Trophoblast cell (in vitro differentiated cells and primary cell): Measurements from ENCODE around the gene CERK.
"Not testable (repeated sequence)": the region's sequence is repeated elsewhere in the genome, so short reads cannot be mapped to it uniquely, and the experiment has no call there.

ENCODE experiments used
- DNase-seq, 2 donors: peaks; one replicate each; pipeline ENCODE4 v3.0.0-alpha.2; 2016
- H2AFZ ChIP-seq: 2 replicates; pipeline ENCODE4 v1.6.1; 2013; ENCODE audit warnings: low read length, moderate library complexity, mild to moderate bottlenecking; ENCODE audit not compliant: insufficient read depth, poor library complexity
- H2AK5ac ChIP-seq: 2 replicates; pipeline ENCODE4 v1.6.1; 2013; ENCODE audit warnings: mild to moderate bottlenecking, low read length
- H2BK120ac ChIP-seq: 2 replicates; pipeline ENCODE4 v1.6.1; 2013; ENCODE audit warnings: low read length, mild to moderate bottlenecking, moderate library complexity; ENCODE audit not compliant: insufficient read depth, poor library complexity
- H2BK12ac ChIP-seq: 2 replicates; pipeline ENCODE4 v1.6.1; 2013; ENCODE audit warnings: mild to moderate bottlenecking, low read length, moderate library complexity
- H2BK5ac ChIP-seq: 2 replicates; pipeline ENCODE4 v1.6.1; 2013; ENCODE audit warnings: low read length, low read depth, moderate library complexity, mild to moderate bottlenecking; ENCODE audit not compliant: poor library complexity
- H3K14ac ChIP-seq: 2 replicates; pipeline ENCODE4 v1.6.1; 2013; ENCODE audit warnings: mild to moderate bottlenecking, low read length
- H3K18ac ChIP-seq: 2 replicates; pipeline ENCODE4 v1.6.1; 2013; ENCODE audit warnings: mild to moderate bottlenecking, low read length
- H3K23ac ChIP-seq: 2 replicates; pipeline ENCODE4 v1.6.1; 2013; ENCODE audit warnings: low read length
- H3K27ac ChIP-seq: 2 replicates; pipeline ENCODE4 v1.5.1; 2013; ENCODE audit warnings: low read depth, mild to moderate bottlenecking, inconsistent platforms, low read length, moderate library complexity
- H3K27me3 ChIP-seq: 2 replicates; pipeline ENCODE4 v1.6.1; 2013; ENCODE audit warnings: inconsistent platforms, mild to moderate bottlenecking, low read length, moderate library complexity; ENCODE audit not compliant: insufficient read depth
- H3K36me3 ChIP-seq, 2 experiments: 1 replicate in 1 of 2; 2 replicates in 1 of 2; pipeline ENCODE4 v1.6.1; 2013; ENCODE audit warnings: low read length in 2 of 2, mild to moderate bottlenecking in 2 of 2, moderate library complexity in 1 of 2; ENCODE audit not compliant: insufficient read depth in 2 of 2, control insufficient read depth in 1 of 2
- H3K4ac ChIP-seq: 2 replicates; pipeline ENCODE4 v1.6.1; 2013; ENCODE audit warnings: low read depth, mild to moderate bottlenecking, low read length, moderate library complexity
- H3K4me1 ChIP-seq, 2 experiments: 1 replicate in 1 of 2; 2 replicates in 1 of 2; pipeline ENCODE4 v1.6.1; 2013; ENCODE audit warnings: low read length in 2 of 2, mild to moderate bottlenecking in 2 of 2, moderate library complexity in 1 of 2; ENCODE audit not compliant: insufficient read depth in 2 of 2, control insufficient read depth in 1 of 2
- H3K4me2 ChIP-seq: 2 replicates; pipeline ENCODE4 v1.6.1; 2013; ENCODE audit warnings: inconsistent platforms, mild to moderate bottlenecking, low read length, moderate library complexity
- H3K4me3 ChIP-seq: 2 replicates; pipeline ENCODE4 v1.5.1; 2013; ENCODE audit warnings: mild to moderate bottlenecking, low read depth, low read length, inconsistent platforms
- H3K79me1 ChIP-seq: one replicate; pipeline ENCODE4 v1.6.1; 2013; ENCODE audit warnings: low read length
- H3K79me2 ChIP-seq: 2 replicates; pipeline ENCODE4 v1.6.1; 2013; ENCODE audit warnings: low read length, mild to moderate bottlenecking; ENCODE audit not compliant: control insufficient read depth, insufficient read depth, poor library complexity
- H3K9ac ChIP-seq: 2 replicates; pipeline ENCODE4 v1.6.1; 2013; ENCODE audit warnings: mild to moderate bottlenecking, low read length
- H3K9me3 ChIP-seq: 2 replicates; pipeline ENCODE4 v1.6.1; 2013; ENCODE audit warnings: low read depth, mild to moderate bottlenecking, control low read depth, inconsistent platforms, low read length; ENCODE audit not compliant: insufficient read depth
- H4K12ac ChIP-seq: 2 replicates; pipeline ENCODE4 v1.6.1; 2013; ENCODE audit warnings: low read depth, mild to moderate bottlenecking, low read length, moderate library complexity
- H4K8ac ChIP-seq: 2 replicates; pipeline ENCODE4 v1.6.1; 2013; ENCODE audit warnings: low read depth, mild to moderate bottlenecking, low read length, moderate library complexity
- H4K91ac ChIP-seq: one replicate; pipeline ENCODE4 v1.6.1; 2013; ENCODE audit warnings: low read depth, mild to moderate bottlenecking, low read length, moderate library complexity
- WGBS: extraction: QIAGEN DNeasy Blood & Tissue Kit; methylation state at CpG from one replicate; pipeline ENCODE4 v1.1.7; 2013; ENCODE audit warnings: missing lambda C conversion rate; ENCODE audit not compliant: insufficient read length, insufficient coverage; ENCODE audit errors: extremely low coverage; 5-methylcytosine and 5-hydroxymethylcytosine counted together

CERK gene

DNA sequence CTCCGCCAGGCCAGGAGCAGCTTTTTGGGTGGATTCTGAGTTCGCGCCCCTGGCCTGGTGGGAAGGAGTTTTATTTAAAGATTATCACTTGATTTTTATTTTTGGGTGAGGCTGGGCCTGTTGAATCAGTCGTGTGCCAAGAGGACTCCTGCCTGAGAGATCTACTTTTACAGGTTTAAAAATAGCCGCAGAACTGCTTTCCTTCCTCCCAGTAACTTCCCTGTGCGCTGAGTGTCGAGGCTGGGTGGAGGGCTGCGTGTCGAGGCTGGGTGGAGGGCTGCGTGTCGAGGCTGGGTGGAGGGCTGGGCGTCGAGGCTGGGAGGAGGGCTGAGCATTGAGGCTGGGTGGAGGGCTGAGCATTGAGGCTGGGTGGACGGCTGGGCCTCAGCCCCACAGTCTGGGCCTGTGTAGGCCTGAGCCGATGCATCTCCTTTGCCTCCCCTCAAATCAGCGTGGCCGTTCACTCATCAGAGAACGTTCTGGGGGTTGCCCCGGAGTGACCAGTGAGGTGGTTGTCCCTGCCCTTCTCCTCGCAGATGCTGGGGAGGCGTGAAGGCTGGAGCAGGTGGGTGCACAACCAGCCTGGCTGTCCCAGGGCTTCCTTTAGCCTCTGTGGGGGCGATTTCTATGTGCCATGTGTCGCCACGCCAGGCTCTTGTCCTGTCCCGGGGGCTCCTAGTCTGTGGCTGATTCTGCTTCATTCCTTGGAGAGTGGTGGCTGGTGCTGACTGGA, 87.8 kb downstream of the CERK start:
- no peaks in the 10 kb centered on the region for H3K27me3 ChIP-seq
- H2AFZ ChIP-seq = peak overlapping the region; percentile 1
- no peaks in the 10 kb centered on the region for H3K36me3 ChIP-seq
- H3K9ac ChIP-seq = no peak overlapping the region
- H3K4ac ChIP-seq = no peak overlapping the region
- no peak overlapping the region for H2BK120ac ChIP-seq
- no peak for DNase-seq
- H3K4me2 ChIP-seq = no peak overlapping the region
- H3K27ac ChIP-seq = no peak overlapping the region
- no CpG with 5 or more reads among the region's 25 CpGs for whole genome bisulfite sequencing
- H4K8ac ChIP-seq = no peak overlapping the region
- no peak overlapping the region for H4K91ac ChIP-seq
- H3K14ac ChIP-seq = no peak overlapping the region
- H2AK5ac ChIP-seq = no peak overlapping the region
- H2BK12ac ChIP-seq = no peak overlapping the region
- no peaks in the 10 kb centered on the region for H3K79me1 ChIP-seq
- no peak overlapping the region for H4K12ac ChIP-seq
- no peak overlapping the region for H3K4me3 ChIP-seq
- H3K79me2 ChIP-seq = no peaks in the 10 kb centered on the region
- no peak overlapping the region for H2BK5ac ChIP-seq
- H3K4me1 ChIP-seq = peaks cover 3 to 8% of the 10 kb centered on the region in 2 experiments
- H3K18ac ChIP-seq = no peak overlapping the region
- no peak overlapping the region for H3K23ac ChIP-seq
- H3K9me3 ChIP-seq = peaks cover 2% of the 10 kb centered on the region

DNA sequence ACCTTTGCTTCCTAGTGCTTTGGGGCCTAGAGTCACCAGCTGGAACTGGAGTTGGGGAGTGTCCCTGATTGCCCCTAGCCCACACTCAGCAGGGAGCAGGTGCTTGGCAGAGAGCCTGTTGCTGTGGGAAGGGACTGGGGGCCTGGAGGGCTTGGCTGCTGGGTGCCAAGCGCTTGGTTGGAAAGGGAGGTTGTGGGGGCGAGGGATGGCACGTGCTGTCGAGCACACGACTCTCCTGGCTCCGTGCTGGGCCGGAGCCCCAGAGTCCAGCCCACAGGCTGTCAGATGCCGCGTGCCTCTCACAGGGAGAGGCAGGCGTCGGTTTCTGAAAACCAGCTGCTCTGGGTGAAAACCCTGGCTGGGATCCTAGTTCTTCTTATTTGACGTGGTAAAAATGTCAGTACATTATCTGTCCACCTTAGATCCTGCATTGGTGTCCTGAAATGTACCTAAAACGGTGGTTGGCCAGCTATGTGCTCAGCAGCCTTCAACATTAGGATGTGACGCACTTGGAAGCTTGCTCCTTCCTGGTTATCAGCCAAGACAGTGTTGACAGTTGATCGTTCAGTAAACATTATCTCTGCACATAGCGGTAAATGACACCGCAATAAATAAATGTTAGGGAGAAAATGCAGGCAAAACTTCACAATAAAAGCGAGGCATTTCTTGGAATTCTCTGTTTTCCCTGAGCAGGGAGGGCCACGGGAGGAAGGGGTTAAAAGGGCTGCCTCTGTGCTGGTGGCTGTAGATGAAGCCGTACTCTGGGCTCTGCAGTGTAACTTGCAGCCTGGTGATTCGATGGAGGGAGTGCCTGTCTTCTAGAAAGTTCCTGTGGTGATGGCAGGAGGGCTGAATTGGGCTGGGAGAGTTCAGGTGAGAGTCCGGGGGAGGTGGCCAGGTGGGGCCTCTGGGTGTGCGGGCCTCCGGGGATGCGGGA, 88.6 kb downstream of the CERK start:
- H2BK12ac ChIP-seq = no peak overlapping the region
- no peak overlapping the region for H2BK5ac ChIP-seq
- H2AFZ ChIP-seq = no peak overlapping the region
- peaks cover 3 to 8% of the 10 kb centered on the region in 2 experiments for H3K4me1 ChIP-seq
- no CpG with 5 or more reads among the region's 25 CpGs for WGBS
- H4K91ac ChIP-seq = no peak overlapping the region
- no peak overlapping the region for H2AK5ac ChIP-seq
- no peak overlapping the region for H3K23ac ChIP-seq
- H3K9me3 ChIP-seq = peaks cover 2% of the 10 kb centered on the region
- no peak overlapping the region for H3K4me2 ChIP-seq
- H3K18ac ChIP-seq = no peak overlapping the region
- H3K36me3 ChIP-seq = no peaks in the 10 kb centered on the region
- H3K14ac ChIP-seq = no peak overlapping the region
- no peak overlapping the region for H3K4me3 ChIP-seq
- no peak overlapping the region for H3K9ac ChIP-seq
- no peak for DNase-seq
- no peaks in the 10 kb centered on the region for H3K79me1 ChIP-seq
- H4K8ac ChIP-seq = no peak overlapping the region
- H2BK120ac ChIP-seq = no peak overlapping the region
- H4K12ac ChIP-seq = no peak overlapping the region
- H3K27me3 ChIP-seq = no peaks in the 10 kb centered on the region
- no peaks in the 10 kb centered on the region for H3K79me2 ChIP-seq
- H3K27ac ChIP-seq = no peak overlapping the region
- H3K4ac ChIP-seq = no peak overlapping the region

DNA sequence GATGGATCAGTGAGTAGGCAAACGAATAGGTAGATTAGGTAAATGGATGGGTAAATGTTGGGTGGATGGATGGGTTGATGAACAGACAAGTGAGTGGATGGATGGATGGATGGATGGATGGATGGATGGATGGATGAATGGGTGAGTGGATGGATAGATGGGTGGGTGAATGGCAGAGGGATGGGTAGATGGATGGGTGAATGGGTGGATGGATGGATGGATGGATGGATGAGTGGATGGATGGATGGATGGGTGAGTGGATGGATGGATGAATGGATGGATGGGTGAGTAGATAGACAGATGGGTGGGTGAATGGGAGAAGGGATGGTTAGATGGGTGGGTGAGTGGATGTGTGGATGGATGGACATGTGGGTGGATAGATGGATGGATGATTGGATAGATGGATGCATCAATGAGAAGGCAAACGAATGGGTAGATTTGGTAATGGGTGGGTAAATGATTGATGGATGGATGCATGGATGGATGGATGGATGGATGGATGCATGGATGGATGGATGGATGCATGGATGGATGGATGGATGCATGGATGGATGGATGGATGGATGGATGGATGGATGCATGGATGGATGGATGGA, 89.7 kb downstream of the CERK start:
- not testable (repeated sequence) for H2BK5ac ChIP-seq, H3K27me3 ChIP-seq, H3K4me2 ChIP-seq, H4K8ac ChIP-seq, H2AFZ ChIP-seq, H3K79me1 ChIP-seq, H3K4ac ChIP-seq, H3K36me3 ChIP-seq, H3K4me1 ChIP-seq, H3K14ac ChIP-seq, DNase-seq, H4K12ac ChIP-seq, H4K91ac ChIP-seq, H3K79me2 ChIP-seq, H2AK5ac ChIP-seq, H2BK120ac ChIP-seq, H3K18ac ChIP-seq, H2BK12ac ChIP-seq, H3K4me3 ChIP-seq, H3K27ac ChIP-seq, H3K9ac ChIP-seq, H3K9me3 ChIP-seq, H3K23ac ChIP-seq
- WGBS = 100% methylated on average over 2 of the region's 2 CpGs

DNA sequence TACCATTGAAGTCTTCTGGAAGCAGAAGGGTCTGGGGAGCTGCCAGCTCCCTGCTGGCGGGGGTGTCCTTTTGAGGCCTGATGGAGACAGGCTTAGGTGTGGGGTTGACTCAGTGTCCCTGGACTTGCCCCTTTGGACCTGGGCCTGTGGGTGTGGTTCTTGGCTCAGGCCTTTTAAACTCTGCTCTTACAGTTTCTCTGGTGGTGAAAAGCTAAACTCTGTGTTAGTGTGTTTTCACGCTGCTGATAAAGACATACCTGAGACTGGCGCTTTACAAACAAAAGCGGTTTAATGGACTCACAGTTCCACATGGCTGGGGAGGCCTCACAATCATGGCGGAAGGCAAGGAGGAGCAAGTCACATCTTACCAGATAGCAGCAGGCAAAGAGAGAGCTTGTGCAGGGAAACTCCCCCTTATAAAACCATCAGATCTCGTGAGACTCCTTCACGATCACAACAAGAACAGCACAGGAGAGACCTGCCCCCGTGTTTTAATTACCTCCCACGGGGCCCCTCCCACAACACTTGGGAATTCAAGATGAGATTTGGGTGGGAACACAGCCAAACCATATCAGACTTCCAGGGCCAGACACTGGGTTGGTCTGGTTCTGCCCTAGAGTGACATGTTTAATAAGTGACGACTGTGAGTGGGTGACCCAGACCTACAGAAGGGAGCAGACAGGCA, 91.4 kb downstream of the CERK start:
- Histone ChIP-seq H4K12ac (no peak overlapping the region), H2BK5ac (no peak overlapping the region), H3K79me1 (no peaks in the 10 kb centered on the region), H4K8ac (no peak overlapping the region), H3K27ac (no peak overlapping the region), H4K91ac (no peak overlapping the region), H3K9me3 (peaks cover 3% of the 10 kb centered on the region), H2AFZ (no peak overlapping the region), H3K36me3 (peaks cover 0 to 2% of the 10 kb centered on the region in 2 experiments), H3K4me2 (no peak overlapping the region), H3K4ac (no peak overlapping the region), H3K14ac (no peak overlapping the region), H3K79me2 (no peaks in the 10 kb centered on the region), H3K4me1 (no peaks in the 10 kb centered on the region), H2BK120ac (no peak overlapping the region), H3K23ac (no peak overlapping the region), H3K4me3 (no peak overlapping the region), H3K27me3 (no peaks in the 10 kb centered on the region), H2BK12ac (no peak overlapping the region), H2AK5ac (no peak overlapping the region), H3K9ac (no peak overlapping the region), H3K18ac (no peak overlapping the region)
- WGBS = no CpG with 5 or more reads among the region's 10 CpGs
- DNase-seq = no peak
